Heart left ventricle (tissue), 16 donors: ENCODE data around the gene HMG20B. TPM values are rescaled to one million over a fixed set of nuclear protein-coding genes. Genes with fewer than 3 reads are reported as not detected.
"Not testable (repeated sequence)": the region's sequence is repeated elsewhere in the genome, so short reads cannot be mapped to it uniquely, and the experiment has no call there.

ENCODE experiments used
- ATAC-seq, 4 donors: fragments of 200-7000 bp; cut with Tn5 transposase; one replicate each; pipeline ENCODE4 v1.9.1; 2020 to 2022; ENCODE audit warnings: moderate library complexity in 4 of 4, mild to moderate bottlenecking in 3 of 4, moderate number of reproducible peaks in 1 of 4
- DNase-seq, 5 donors: peaks; one replicate each; pipeline ENCODE4 v3.0.0-alpha.2; 2020
- H3K27ac ChIP-seq, 12 donors: fragments of 200-600 bp; sonication (generic) in 4 of 12; one replicate each; pipeline versions ENCODE4 v1.5.0 to v1.8.0; 2016 to 2022; ENCODE audit warnings: mild to moderate bottlenecking in 2 of 12
- H3K27me3 ChIP-seq, 9 donors: fragments of 200-600 bp; sonication (generic) in 2 of 9; one replicate each; pipeline versions ENCODE4 v1.5.1 to v1.8.0; 2016 to 2022; ENCODE audit warnings: mild to moderate bottlenecking in 3 of 9
- H3K36me3 ChIP-seq, 9 donors: fragments of 200-600 bp; sonication (generic) in 2 of 9; one replicate each; pipeline versions ENCODE4 v1.5.0 to v1.8.0; 2018 to 2022; ENCODE audit warnings: mild to moderate bottlenecking in 2 of 9
- H3K4me1 ChIP-seq, 12 donors: fragments of 200-600 bp; sonication (generic) in 4 of 12; one replicate each; pipeline versions ENCODE4 v1.5.0 to v1.8.0; 2016 to 2022; ENCODE audit warnings: mild to moderate bottlenecking in 3 of 12
- H3K4me3 ChIP-seq, 12 donors: fragments of 200-600 bp; sonication (generic) in 4 of 12; one replicate each; pipeline versions ENCODE4 v1.5.0 to v1.8.0; 2017 to 2022; ENCODE audit warnings: mild to moderate bottlenecking in 9 of 12, moderate library complexity in 4 of 12
- H3K9me3 ChIP-seq, 12 donors: fragments of 200-600 bp; sonication (generic) in 4 of 12; one replicate each; pipeline versions ENCODE4 v1.5.0 to v1.8.0; 2016 to 2022; ENCODE audit warnings: mild to moderate bottlenecking in 1 of 12
- POLR2A ChIP-seq, 2 donors: fragments of 450-650 bp; IDR thresholded peaks; one replicate each; pipeline ENCODE4 v1.6.1; 2017; ENCODE audit warnings: antibody characterized with exemption in 2 of 2, mild to moderate bottlenecking in 2 of 2, moderate library complexity in 2 of 2
- WGBS, 4 donors: extraction: QIAGEN DNeasy Blood & Tissue Kit in 2 of 4; methylation state at CpG; one replicate each; pipeline versions ENCODE4 v1.1.5 to v1.1.7; 2013 to 2018; 5-methylcytosine and 5-hydroxymethylcytosine counted together
- intact Hi-C, 10 donors: fragments of 100-400 bp; cut with DNase I; formaldehyde crosslinking; loops; one replicate each; pipeline versions ENCODE4 v1.11.1 to v1.14.2; 2022
- polyA plus RNA-seq, 2 donors: library from polyadenylated mRNA; stranded (reverse); fragments of 200-250 nt; gene quantifications; one replicate each; pipeline ENCODE4 v1.2.3, GENCODE V29; 2013
- total RNA-seq, 9 donors: library from RNA; depleted of rRNA in 2 of 9; stranded (reverse); fragments of >200 nt in 2 of 9; fragmentation: NEBNext Ultra II Directional in 3 of 9; extraction: Animal tissue kit (Norgen Biotek cat#: 25700) in 3 of 9; gene quantifications; one replicate each; pipeline versions ENCODE4 v1.1.0 to v1.2.4, GENCODE V29; 2016 to 2023
- TF ChIP-seq, protein P1 (sequence below), 12 donors: fragments of 200-600 bp; sonication (generic) in 4 of 12; IDR thresholded peaks; one replicate each; pipeline versions ENCODE4 v1.5.0 to v1.8.0; 2018 to 2022; ENCODE audit warnings: antibody characterized with exemption in 12 of 12, mild to moderate bottlenecking in 5 of 12
- donor health status: ischemic (EF 13 %, LVEDD 7.1; RV severe dilation, severe dysfunction).
- donor health status: healthy with polysubstance abuse.
- donor health status: DM: no; HTN: yes; CAD: no.
- donor health status: DM: no; HTN: no; CAD: no.
- donor health status: ischemic (EF 25% LVEDD 6.9; RV normal size, moderate dysfunction).
- donor health status: ischemic (EF 25% LVEDD 5.7; RV mildly dilated, moderate dysfunction).
- donor health status: healthy.
- donor health status: DM: yes; HTN: yes; CAD: no.
- donor health status: ischemic (EF 35%, LVEDD 5.7; RV mildly dilated, moderate dysfunction).
- donor health status: nonischemic (EF 11% LVEDD 7.7; RV severe dilation, severe dysfunction).
- donor health status: DM: yes; HTN: yes; CAD: no.
- donor health status: PGD.
- donor health status: ischemic (EF 29% LVEDD 5.4; RV normal size, mild dysfunction).
- donor health status: nonischemic (EF 23%, LVEDD 6.1; RV moderate dilation, normal function).

HMG20B gene
- total and polyA plus RNA-seq, 11 donors: 24.8 to 68.6 (median 42.1) TPM

DNA sequence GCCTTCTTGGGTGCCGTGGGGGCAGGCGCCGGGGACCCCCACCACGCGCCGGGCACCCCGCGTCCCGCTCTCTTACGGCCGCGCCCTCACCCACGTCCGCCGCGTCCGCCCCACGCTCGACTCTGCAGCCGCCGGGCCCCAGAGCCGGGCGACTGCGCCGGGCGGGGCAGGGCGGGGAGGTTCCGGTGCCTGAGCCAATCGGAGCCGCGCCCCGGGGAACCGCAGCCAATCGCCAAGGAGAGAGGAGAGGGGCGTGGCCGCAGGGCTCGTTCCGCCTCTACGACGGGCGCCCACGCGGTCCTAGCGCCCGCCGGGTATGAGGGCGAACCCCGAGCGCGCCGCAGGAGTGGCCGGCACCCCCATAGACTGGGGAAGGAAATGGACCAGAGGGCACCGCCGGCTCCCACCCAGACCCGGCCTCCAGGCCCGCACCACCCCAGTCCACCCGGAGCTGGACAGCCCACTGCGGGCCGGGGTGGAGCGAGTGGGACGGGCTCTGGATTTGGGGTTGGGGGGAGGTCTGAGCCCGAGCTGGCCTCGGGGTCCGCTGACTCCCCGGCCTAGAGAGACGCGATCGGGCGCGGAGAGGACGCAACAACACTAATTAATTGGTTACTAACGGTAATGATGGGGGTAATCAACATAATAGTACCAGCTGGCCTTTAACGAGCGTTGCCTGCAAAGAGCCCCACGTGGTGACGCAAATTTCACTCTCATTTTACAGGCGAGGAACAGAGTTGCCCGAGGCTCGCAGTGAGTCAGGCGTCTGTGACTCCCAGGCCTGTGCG, 15.1 kb upstream of the HMG20B start, which contains the start of gene MFSD12:
Gene MFSD12, minus strand, starts transcription at position 126 of the 788 bp plus-strand sequence. CDS start 183 bp downstream, outside the sequence.
- intact Hi-C loops: loop anchor here in 5 of 10 donors (2.0 to 10.0 kb wide), 4 partner anchors 15 to 157 kb away; partner anchors contain the start of gene HMG20B (in 2 of the 5)
- Histone ChIP-seq H3K27ac (peak within 1 kb of the TSS; percentile 32 to 86 (median 74)), H3K4me1 (peaks cover 0 to 51% (median 28%) of the 10 kb centered on the region in 12 donors)

DNA sequence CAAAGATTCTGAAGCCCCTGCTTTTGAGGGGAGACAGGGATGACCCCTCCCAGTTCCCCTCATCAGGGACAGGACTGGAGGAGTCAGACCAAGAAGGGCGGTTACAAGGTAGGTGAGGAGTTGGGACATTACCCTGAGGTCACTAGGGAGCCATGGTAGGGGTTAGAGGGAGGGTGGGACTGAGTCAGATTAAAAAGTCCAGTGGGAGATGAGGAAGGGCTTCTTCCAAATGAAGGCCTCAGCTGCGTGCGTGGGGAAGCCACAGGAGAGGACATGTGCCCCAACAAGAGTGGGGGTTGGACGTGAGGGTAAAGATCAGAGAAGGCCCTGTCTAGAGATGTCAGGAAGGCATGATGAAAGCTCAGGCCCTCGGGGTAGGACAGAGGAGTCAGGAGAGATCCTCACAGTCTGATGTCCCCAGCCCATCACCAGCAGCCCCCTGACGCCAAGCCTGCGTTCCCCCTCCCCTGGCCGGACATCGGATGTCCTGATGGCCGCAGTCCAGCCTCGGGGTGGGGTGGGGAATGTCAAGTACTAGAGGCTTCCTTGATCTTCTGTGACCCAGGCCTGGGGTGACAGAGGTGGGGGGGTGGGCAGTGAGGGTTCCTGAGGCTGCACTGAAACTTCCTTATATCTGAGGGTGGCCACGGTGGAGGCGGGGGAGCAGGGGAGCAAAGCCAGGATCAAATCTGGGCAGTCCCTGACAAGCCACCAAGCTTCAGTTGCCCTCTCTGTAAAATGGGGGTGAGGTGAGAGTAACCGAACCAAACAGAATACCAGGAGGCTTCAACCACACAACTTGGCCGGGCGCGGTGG, 8.8 kb upstream of the HMG20B start:
- Histone ChIP-seq H3K4me1 (peaks cover 0 to 6% (median 0%) of the 10 kb centered on the region in 12 donors), H3K4me3 (no peak overlapping the region), H3K27me3 (no peaks in the 10 kb centered on the region), H3K27ac (no peak overlapping the region), H3K9me3 (no peaks in the 10 kb centered on the region), H3K36me3 (no peaks in the 10 kb centered on the region)
- WGBS, 4 donors: 64 to 79% (median 70%) methylated on average over 14 to 17 of the region's 17 CpGs
- DNase-seq (no peak), ATAC-seq (peak in 1 of 4 donors; percentile 24)
- intact Hi-C loops: no loop called here
- TF ChIP-seq POLR2A (IDR thresholded peaks at IDR 0.05): no peak
- TF ChIP-seq, protein P1, sequence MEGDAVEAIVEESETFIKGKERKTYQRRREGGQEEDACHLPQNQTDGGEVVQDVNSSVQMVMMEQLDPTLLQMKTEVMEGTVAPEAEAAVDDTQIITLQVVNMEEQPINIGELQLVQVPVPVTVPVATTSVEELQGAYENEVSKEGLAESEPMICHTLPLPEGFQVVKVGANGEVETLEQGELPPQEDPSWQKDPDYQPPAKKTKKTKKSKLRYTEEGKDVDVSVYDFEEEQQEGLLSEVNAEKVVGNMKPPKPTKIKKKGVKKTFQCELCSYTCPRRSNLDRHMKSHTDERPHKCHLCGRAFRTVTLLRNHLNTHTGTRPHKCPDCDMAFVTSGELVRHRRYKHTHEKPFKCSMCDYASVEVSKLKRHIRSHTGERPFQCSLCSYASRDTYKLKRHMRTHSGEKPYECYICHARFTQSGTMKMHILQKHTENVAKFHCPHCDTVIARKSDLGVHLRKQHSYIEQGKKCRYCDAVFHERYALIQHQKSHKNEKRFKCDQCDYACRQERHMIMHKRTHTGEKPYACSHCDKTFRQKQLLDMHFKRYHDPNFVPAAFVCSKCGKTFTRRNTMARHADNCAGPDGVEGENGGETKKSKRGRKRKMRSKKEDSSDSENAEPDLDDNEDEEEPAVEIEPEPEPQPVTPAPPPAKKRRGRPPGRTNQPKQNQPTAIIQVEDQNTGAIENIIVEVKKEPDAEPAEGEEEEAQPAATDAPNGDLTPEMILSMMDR (IDR thresholded peaks at IDR 0.05): no peak

More for the DNA sequence above, 15.1 kb upstream of the HMG20B start, which contains the start of gene MFSD12:
- peak; percentile 97 to 98 (median 98) for ATAC-seq
- Histone ChIP-seq H3K9me3 (no peaks in the 10 kb centered on the region), H3K27me3 (no peaks in the 10 kb centered on the region), H3K36me3 (no peaks in the 10 kb centered on the region), H3K4me3 (peak within 1 kb of the TSS; percentile 66 to 99 (median 91))
- TF ChIP-seq, protein P1 (IDR thresholded peaks at IDR 0.05): no peak
- peak in 1 of 2 donors; percentile 92 for TF ChIP-seq POLR2A (IDR thresholded peaks at IDR 0.05)
- DNase-seq: peak; percentile 96 to 98 (median 96)
- WGBS, 4 donors: 0 to 2% (median 1%) methylated on average over 26 to 81 of the region's 81 CpGs

DNA sequence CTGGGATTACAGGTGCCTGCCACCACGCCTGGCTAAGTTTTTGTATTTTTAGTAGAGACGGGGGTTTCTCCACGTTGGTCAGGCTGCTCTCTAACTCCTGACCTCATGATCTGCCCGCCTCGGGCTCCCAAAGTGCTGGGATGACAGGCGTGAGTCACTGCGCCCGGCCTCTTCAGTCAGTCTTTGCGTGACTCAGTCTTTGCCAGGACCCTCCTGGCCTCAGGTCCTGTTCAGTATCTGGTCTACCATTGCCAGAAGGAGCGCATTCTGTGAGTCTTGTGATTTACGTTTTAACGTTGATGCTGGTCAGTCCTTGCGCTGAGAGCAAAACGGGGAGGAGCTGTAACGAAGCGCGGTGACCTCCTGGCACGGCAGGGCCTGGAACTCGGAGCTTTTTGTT, 7.6 kb upstream of the HMG20B start:
- Histone ChIP-seq H3K27me3 (no peaks in the 10 kb centered on the region), H3K4me3 (no peak overlapping the region), H3K9me3 (no peaks in the 10 kb centered on the region), H3K36me3 (no peaks in the 10 kb centered on the region), H3K4me1 (peaks cover 0 to 6% (median 0%) of the 10 kb centered on the region in 12 donors), H3K27ac (no peak overlapping the region)
- ATAC-seq: no peak
- 91 to 92% (median 91%) methylated on average over 19 of the region's 19 CpGs for WGBS, 4 donors
- TF ChIP-seq POLR2A (IDR thresholded peaks at IDR 0.05): no peak
- TF ChIP-seq, protein P1 (IDR thresholded peaks at IDR 0.05): no peak
- no peak for DNase-seq
- intact Hi-C loops: no loop called here

DNA sequence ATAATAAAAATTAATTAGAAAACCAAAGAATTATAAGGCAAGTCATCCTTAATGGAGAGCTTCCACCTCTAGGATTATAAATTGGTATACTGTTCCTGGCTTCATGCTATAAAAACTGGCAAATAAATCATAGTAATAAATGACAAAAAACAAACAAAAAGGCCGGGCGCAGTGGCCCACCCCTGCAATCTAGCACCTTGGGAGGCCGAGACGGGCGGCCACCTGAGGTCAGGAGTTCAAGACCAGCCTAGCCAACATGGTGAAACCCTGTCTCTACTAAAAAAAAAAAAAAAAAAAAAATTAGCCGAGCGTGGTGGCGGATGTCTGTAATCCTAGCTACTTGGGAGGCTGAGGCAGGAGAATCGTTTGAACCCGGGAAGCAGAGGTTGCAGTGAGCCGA, 2.7 kb upstream of the HMG20B start:
- H3K9me3 ChIP-seq, DNase-seq, H3K27ac ChIP-seq, ATAC-seq, H3K27me3 ChIP-seq, H3K4me3 ChIP-seq, H3K36me3 ChIP-seq: not testable (repeated sequence)
- peaks cover 0 to 20% (median 13%) of the 10 kb centered on the region in 12 donors for H3K4me1 ChIP-seq
- intact Hi-C loops: loop anchor here in 1 of 10 donors (5.0 kb wide), 1 partner anchor 47 kb away; no protein-coding TSS in a partner anchor
- 88 to 93% (median 89%) methylated on average over 11 of the region's 11 CpGs for WGBS, 4 donors
